NCI-H2196 treated with DMSO at 0.1 percent for 48 hours (cell line): ENCODE results near the gene KRT17.
"Not testable (repeated sequence)": the region's sequence is repeated elsewhere in the genome, so short reads cannot be mapped to it uniquely, and the experiment has no call there.

Experiments used
- DNase-seq: peaks from one replicate; lab custom pipeline; 2025; ENCODE audit not compliant: unreplicated experiment; lab: John Stamatoyannopoulos, UW

KRT17 gene

GRCh38 chr17:41654678-41655607 lies 30.6 kb upstream of the KRT17 start:
- no peak for DNase-seq

- DNase-seq: no peak
Observed at GRCh38 chr17:41653892-41654677, 29.7 kb upstream of the KRT17 start.

- no peak for DNase-seq
Observed at GRCh38 chr17:41653421-41653820, 29.0 kb upstream of the KRT17 start.

GRCh38 chr17:41652461-41652970 lies 28.1 kb upstream of the KRT17 start:
- DNase-seq: no peak

- no peak for DNase-seq
Observed at GRCh38 chr17:41651625-41652460, 27.5 kb upstream of the KRT17 start.

GRCh38 chr17:41650794-41651624 lies 26.6 kb upstream of the KRT17 start:
- DNase-seq: no peak

GRCh38 chr17:41649923-41650519 lies 25.6 kb upstream of the KRT17 start:
- no peak for DNase-seq

GRCh38 chr17:41648411-41649195 lies 24.2 kb upstream of the KRT17 start:
- peak; percentile 15 for DNase-seq

GRCh38 chr17:41647940-41648410 lies 23.6 kb upstream of the KRT17 start:
- peak; percentile 4 for DNase-seq

GRCh38 chr17:41647038-41647813 lies 22.9 kb upstream of the KRT17 start:
- no peak for DNase-seq

- no peak for DNase-seq
Observed at GRCh38 chr17:41642252-41643156, 18.1 kb upstream of the KRT17 start.

- DNase-seq: not testable (repeated sequence)
Observed at GRCh38 chr17:41640596-41640995, 16.2 kb upstream of the KRT17 start.

- DNase-seq: no peak
Observed at GRCh38 chr17:41639492-41640473, 15.4 kb upstream of the KRT17 start.

GRCh38 chr17:41638941-41639340 lies 14.6 kb upstream of the KRT17 start:
- DNase-seq: no peak

GRCh38 chr17:41638194-41638593 lies 13.8 kb upstream of the KRT17 start:
- DNase-seq: no peak

GRCh38 chr17:41636652-41637051 lies 12.3 kb upstream of the KRT17 start:
- no peak for DNase-seq
